ENCODE measurements around the gene NECAB3. TPM values are rescaled to one million over a fixed set of nuclear protein-coding genes. Genes with fewer than 3 reads are reported as not detected.
"Not testable (repeated sequence)": the region's sequence is repeated elsewhere in the genome, so short reads cannot be mapped to it uniquely, and the experiment has no call there.

NECAB3 gene
- total RNA-seq, 1 donor from 2014 or later = 63.3 TPM

- TF ChIP-seq CTCF (conservative IDR thresholded peaks at IDR 0.05) = no peak
- DNase-seq (ENCODE audit: low read depth, low spot score) = no peak
- H3K27me3 Mint-ChIP-seq (ENCODE audit: low read depth) = no peaks in the 10 kb centered on the region
- no peaks in the 10 kb centered on the region for H3K4me1 Mint-ChIP-seq
- H3K27ac Mint-ChIP-seq (ENCODE audit: unreplicated experiment) = no peak overlapping the region
- no peak overlapping the region for H3K4me3 Mint-ChIP-seq
- peaks cover 13% of the 10 kb centered on the region for H3K36me3 Mint-ChIP-seq (ENCODE audit: low read depth)
- no peaks in the 10 kb centered on the region for H3K9me3 Mint-ChIP-seq
Measured at GRCh38 chr20:33636776-33637175, 37.5 kb downstream of the NECAB3 start.

- Mint-ChIP-seq H3K9me3 (no peaks in the 10 kb centered on the region), H3K4me3 (no peak overlapping the region), H3K27me3 (ENCODE audit: low read depth) (no peaks in the 10 kb centered on the region), H3K4me1 (no peaks in the 10 kb centered on the region), H3K36me3 (ENCODE audit: low read depth) (peaks cover 15% of the 10 kb centered on the region), H3K27ac (ENCODE audit: unreplicated experiment) (no peak overlapping the region)
- no peak for DNase-seq (ENCODE audit: low read depth, low spot score)
- TF ChIP-seq CTCF (conservative IDR thresholded peaks at IDR 0.05) = no peak
Measured at GRCh38 chr20:33635341-33635740, 38.9 kb downstream of the NECAB3 start.

GRCh38 chr20:33631910-33632309, 42.3 kb downstream of the NECAB3 start:
- DNase-seq (ENCODE audit: low read depth, low spot score); H3K27ac Mint-ChIP-seq (ENCODE audit: unreplicated experiment); H3K4me1 Mint-ChIP-seq; H3K27me3 Mint-ChIP-seq (ENCODE audit: low read depth); H3K4me3 Mint-ChIP-seq; H3K9me3 Mint-ChIP-seq: not testable (repeated sequence)
- peaks cover 14% of the 10 kb centered on the region for H3K36me3 Mint-ChIP-seq (ENCODE audit: low read depth)

DNA sequence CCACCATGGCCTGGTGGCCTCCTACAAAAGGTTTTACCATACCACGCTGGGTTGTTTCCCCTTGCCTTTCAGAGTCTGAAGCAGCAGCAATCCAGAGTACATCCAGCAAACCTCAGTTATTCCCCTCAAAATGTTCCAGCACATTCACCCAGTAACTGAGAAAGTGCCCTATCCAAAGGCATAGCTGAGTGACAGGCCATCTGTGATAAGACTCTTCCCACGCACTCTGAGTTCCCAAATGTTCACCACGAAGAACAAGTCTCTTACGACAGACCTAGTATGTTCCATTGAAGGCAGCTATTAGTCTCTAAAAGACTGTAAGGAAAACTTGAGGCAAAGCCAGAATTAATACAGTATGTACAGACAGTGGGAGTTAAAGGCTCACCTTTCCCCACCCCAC, 43.7 kb downstream of the NECAB3 start:
- H3K27ac Mint-ChIP-seq (ENCODE audit: unreplicated experiment) = peak overlapping the region; percentile 59
- H3K27me3 Mint-ChIP-seq (ENCODE audit: low read depth) = no peaks in the 10 kb centered on the region
- DNase-seq (ENCODE audit: low read depth, low spot score) = no peak
- H3K36me3 Mint-ChIP-seq (ENCODE audit: low read depth) = peaks cover 18% of the 10 kb centered on the region
- no peak overlapping the region for H3K4me3 Mint-ChIP-seq
- no peaks in the 10 kb centered on the region for H3K4me1 Mint-ChIP-seq
- no peak for TF ChIP-seq CTCF (conservative IDR thresholded peaks at IDR 0.05)
- H3K9me3 Mint-ChIP-seq = no peaks in the 10 kb centered on the region

- H3K4me3 Mint-ChIP-seq = no peak overlapping the region
Measured at GRCh38 chr20:33629979-33630378, 44.2 kb downstream of the NECAB3 start.

GRCh38 chr20:33629533-33629932, 44.7 kb downstream of the NECAB3 start:
- Mint-ChIP-seq H3K27me3 (ENCODE audit: low read depth) (no peaks in the 10 kb centered on the region), H3K27ac (ENCODE audit: unreplicated experiment) (no peak overlapping the region), H3K4me3 (no peak overlapping the region), H3K36me3 (ENCODE audit: low read depth) (peaks cover 22% of the 10 kb centered on the region), H3K4me1 (no peaks in the 10 kb centered on the region), H3K9me3 (no peaks in the 10 kb centered on the region)
- no peak for DNase-seq (ENCODE audit: low read depth, low spot score)
- TF ChIP-seq CTCF (conservative IDR thresholded peaks at IDR 0.05) = no peak

More at GRCh38 chr20:33629979-33630378, 44.2 kb downstream of the NECAB3 start:
- H3K36me3 Mint-ChIP-seq (ENCODE audit: low read depth) = peaks cover 22% of the 10 kb centered on the region
- H3K27me3 Mint-ChIP-seq (ENCODE audit: low read depth) = no peaks in the 10 kb centered on the region
- no peak overlapping the region for H3K27ac Mint-ChIP-seq (ENCODE audit: unreplicated experiment)
- no peaks in the 10 kb centered on the region for H3K4me1 Mint-ChIP-seq
- no peaks in the 10 kb centered on the region for H3K9me3 Mint-ChIP-seq
- TF ChIP-seq CTCF (conservative IDR thresholded peaks at IDR 0.05) = no peak
- DNase-seq (ENCODE audit: low read depth, low spot score) = no peak

All from neural crest cell (in vitro differentiated cells).